ENCODE data around the gene MRPL23.

DNA sequence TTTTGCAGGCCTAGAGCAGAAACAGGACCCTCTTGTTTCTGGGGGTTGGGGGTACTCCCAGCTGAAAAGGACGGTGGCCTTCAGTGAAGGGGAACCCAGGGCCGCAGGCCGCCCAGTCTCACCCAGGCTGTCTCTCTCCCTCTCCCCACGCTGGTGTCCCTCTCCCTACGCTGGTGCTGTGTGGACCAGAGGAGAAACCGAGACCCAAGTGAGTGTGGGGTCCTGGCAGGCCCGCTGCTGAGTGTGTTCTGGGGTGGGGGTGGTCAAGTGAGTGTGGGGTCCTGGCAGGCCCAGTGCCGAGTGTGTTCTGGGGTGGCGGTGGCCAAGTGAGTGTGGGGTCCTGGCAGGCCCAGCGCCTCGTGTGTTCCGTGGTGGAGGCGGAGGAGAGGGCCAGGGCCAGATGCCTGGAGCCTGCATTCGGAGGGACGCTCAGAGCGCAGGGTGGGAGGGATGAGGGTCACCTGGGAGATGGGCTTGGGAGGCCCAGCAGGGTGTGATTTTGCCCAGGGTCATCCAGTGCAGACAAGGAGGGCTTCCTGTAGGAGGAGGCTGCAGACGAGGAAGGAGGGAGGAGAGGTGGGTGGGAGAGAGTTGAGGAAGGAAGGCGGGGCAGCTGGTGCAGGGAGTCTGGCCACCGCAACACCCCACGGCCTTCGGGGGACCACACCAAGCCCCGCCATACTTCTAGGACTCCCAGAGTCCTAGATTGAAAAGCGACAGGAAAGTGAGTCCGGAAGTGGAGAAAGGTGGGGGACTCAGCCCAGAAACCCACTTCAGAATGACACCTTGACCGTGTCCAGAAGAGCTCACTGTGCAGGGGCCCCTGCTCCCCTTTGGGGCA is 17.3 kb upstream of the MRPL23 start:
- TF ChIP-seq, protein P1, sequence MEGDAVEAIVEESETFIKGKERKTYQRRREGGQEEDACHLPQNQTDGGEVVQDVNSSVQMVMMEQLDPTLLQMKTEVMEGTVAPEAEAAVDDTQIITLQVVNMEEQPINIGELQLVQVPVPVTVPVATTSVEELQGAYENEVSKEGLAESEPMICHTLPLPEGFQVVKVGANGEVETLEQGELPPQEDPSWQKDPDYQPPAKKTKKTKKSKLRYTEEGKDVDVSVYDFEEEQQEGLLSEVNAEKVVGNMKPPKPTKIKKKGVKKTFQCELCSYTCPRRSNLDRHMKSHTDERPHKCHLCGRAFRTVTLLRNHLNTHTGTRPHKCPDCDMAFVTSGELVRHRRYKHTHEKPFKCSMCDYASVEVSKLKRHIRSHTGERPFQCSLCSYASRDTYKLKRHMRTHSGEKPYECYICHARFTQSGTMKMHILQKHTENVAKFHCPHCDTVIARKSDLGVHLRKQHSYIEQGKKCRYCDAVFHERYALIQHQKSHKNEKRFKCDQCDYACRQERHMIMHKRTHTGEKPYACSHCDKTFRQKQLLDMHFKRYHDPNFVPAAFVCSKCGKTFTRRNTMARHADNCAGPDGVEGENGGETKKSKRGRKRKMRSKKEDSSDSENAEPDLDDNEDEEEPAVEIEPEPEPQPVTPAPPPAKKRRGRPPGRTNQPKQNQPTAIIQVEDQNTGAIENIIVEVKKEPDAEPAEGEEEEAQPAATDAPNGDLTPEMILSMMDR (IDR thresholded peaks at IDR 0.05): no peak
- TF ChIP-seq POLR2A (IDR thresholded peaks at IDR 0.05): no peak

All from uterus (tissue), 2 donors.